Left renal cortex interstitium (tissue), 4 donors: ENCODE data around the gene COBL. TPM values are rescaled to one million over a fixed set of nuclear protein-coding genes. Genes with fewer than 3 reads are reported as not detected.

ENCODE experiments used
- DNase-seq, 4 donors: peaks; one replicate each; pipeline ENCODE4 v3.0.0-alpha.2; 2013; ENCODE audit warnings: low read depth in 4 of 4, low spot score in 2 of 4, missing footprints in 1 of 4
- polyA plus RNA-seq, 4 donors: library from polyadenylated mRNA; unstranded; fragments of 120-200 nt; gene quantifications; one replicate each; pipeline ENCODE4 v1.2.1, GENCODE V29; 2013; ENCODE audit not compliant: insufficient read length in 4 of 4

Gene COBL
- polyA plus RNA-seq, 4 donors = 13.4 to 19.3 (median 17.3) TPM

- no peak for DNase-seq
Observed at GRCh38 chr7:51128545-51129435, 187.8 kb downstream of the COBL start.

GRCh38 chr7:51127618-51127904 is 189.0 kb downstream of the COBL start:
- no peak for DNase-seq

DNA sequence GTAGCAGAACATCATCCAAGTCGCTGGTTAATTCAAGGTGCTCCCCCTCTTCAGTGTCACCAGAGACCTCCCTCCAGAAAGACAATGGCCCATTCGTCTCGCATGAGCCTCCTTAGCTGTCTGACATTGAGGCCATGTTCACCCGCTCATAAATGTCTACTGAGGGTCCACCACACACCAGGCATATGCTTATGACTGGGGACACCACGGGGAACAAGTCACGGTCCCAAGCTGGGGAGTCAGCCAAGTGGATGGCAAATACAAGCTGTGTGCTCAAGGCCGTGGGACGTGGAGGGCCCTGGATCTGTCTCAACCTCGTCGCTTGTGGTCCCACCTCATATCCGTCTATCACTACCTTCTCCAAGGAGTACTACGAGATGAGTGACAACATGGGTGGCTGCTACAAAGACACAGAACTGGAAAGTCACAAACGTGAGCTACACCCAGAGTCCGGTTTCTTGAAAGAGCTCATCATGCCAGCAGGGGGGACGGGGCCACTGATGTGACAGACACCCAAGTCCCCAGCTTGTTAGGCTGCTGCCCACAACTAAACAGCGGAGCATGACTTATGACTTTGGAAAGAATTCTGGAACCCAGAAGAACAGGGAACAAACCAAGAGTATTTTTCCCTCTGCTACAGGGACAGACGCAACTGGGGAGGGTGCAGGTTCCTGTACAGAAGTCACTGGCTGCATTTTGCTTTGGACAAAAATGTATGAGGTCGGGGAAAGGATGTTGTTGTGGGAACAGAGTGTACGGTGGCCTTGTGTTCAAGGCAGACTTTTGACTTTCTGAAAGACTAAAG is 189.6 kb downstream of the COBL start:
- no peak for DNase-seq

DNA sequence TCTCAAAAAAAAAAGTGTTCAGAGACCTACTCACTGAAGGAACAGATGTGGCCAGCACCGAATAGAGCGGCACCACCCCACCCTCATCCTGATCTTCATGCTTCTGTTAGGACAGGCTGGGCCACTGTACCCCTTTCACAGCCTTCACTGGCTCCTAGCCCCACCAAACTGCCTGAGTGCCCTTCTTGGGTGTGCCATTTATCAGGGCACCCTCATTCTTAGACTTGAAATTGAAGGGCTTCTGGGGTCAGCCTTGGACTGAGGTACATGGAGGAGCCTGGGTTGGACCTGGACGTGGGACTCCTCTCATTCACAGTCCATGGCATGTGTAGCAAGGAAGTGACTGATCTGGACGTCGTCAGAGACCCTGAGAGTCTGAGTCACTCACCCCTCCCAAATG is 190.3 kb downstream of the COBL start:
- DNase-seq = no peak

- no peak for DNase-seq
Observed at GRCh38 chr7:51124321-51124720, 192.3 kb downstream of the COBL start.

GRCh38 chr7:51123322-51124019 is 193.1 kb downstream of the COBL start:
- DNase-seq = no peak

GRCh38 chr7:51121931-51122425 is 194.6 kb downstream of the COBL start:
- DNase-seq = peak in 2 of 4 donors; percentile 10 to 13

DNA sequence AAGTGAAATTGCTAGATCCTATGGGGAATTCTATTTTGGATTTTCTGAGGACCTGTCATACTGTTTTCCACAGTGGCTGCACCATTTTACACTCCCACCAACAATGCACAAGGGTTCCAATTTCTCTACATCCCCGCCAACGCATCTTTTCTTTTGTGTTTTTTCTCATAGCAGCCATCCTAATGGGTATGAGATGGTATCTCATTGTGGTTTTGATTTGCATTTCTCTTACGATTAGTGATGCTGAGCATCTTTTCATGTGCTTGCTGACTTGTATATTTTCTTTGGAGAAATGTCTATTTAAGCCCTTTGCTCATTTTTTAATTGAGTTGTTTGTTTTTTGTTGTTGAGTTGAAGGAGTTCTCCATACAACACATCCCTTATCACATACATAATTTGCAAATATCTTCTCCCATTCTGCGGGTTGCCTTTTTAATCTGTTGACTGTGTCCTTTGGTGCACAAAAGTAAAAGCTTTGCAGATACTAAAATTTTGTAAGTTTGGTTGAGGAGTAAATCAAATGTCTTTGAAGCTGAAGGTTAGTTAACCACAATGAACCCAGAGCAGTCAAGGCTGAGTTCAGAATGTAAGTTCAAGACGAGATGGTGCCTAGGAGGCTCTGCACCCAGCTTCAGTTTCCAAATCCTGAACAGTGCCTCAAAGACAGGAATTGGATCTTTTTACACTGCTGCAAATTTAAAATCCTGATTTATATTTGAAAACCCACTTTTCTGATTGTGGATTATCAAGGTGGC is 195.4 kb downstream of the COBL start:
- no peak for DNase-seq

DNA sequence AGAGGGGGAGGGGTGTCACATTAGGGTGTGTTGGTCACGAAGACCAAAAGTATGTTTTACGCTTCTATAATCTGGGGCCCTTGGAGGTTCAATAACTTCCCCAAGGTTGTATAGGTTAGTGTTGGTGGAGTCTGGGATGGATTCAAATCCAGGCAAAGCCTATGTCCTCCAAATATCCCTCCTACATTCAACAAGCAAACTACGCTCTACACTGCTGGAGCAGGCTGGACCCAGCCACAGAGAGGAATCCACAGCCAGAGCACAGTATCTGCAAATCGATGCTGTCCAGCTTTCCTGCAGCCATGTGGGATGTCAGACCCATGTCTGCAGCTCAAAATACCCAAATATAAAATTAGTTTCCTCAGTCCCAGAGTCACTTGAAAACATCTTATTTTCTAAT is 198.0 kb downstream of the COBL start:
- no peak for DNase-seq

DNA sequence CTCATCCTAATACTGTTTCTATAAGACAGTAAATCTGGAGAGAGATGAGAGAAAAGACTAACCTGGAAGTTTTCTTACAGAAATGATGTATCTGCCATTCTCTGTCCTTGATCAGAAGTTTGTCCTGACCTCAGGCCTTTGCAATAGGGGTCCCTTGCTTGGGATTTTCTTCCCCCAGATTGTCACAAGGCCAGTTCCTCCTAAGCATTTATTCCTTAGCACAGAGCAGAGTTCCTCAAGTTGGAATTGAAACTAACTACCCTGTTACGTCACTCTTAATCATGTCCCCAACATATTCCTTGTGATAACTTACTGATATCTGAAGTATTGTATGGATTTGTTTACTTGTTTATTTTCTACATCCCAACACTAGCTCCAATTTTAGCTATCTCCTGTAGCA is 202.1 kb downstream of the COBL start:
- DNase-seq = no peak

- DNase-seq = no peak
Observed at GRCh38 chr7:51113962-51114361, 202.6 kb downstream of the COBL start.

- no peak for DNase-seq
Observed at GRCh38 chr7:51113560-51113959, 203.0 kb downstream of the COBL start.

- no peak for DNase-seq
Observed at GRCh38 chr7:51111241-51111940, 205.2 kb downstream of the COBL start.

GRCh38 chr7:51108134-51108533 is 208.5 kb downstream of the COBL start:
- DNase-seq = no peak

DNA sequence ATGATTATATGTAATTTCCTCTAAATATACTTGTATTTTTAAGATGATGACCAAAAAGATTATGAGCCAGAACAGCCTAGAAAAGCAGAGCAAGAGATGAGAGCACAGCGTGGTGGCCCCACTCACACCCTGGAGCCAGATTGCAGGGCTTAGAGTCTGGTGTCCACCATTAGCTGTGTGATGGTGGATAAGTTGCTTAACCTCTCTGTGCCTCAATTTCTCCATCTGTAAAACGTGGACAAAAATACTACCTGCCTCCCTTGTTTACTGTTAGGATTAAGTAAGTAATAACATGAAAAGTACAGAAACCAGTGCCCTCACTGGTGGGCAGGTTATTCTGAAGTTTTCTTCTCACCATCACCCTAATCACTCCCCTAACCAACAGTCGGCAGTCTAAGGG is 212.3 kb downstream of the COBL start:
- no peak for DNase-seq

DNA sequence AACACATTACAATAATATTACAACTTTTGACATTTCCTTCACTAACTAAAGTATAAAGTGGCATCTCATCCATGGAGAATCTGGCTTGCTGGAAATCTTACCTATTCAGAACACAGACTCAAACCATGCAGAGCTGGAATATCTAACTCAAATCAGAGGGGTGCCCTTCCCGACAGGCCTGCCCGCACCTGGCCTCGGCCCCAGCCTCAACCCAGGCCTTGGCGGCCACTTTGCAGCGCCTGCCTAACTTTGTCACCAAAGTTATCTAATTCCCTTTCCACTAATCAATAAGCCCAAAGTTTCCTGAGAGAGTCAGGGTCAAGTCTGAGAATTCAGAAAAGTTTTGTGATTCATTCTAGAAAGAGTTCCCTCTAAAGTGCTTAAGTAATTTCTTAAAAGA is 212.9 kb downstream of the COBL start:
- DNase-seq = no peak

GRCh38 chr7:51102828-51103227 is 213.8 kb downstream of the COBL start:
- DNase-seq = no peak

DNA sequence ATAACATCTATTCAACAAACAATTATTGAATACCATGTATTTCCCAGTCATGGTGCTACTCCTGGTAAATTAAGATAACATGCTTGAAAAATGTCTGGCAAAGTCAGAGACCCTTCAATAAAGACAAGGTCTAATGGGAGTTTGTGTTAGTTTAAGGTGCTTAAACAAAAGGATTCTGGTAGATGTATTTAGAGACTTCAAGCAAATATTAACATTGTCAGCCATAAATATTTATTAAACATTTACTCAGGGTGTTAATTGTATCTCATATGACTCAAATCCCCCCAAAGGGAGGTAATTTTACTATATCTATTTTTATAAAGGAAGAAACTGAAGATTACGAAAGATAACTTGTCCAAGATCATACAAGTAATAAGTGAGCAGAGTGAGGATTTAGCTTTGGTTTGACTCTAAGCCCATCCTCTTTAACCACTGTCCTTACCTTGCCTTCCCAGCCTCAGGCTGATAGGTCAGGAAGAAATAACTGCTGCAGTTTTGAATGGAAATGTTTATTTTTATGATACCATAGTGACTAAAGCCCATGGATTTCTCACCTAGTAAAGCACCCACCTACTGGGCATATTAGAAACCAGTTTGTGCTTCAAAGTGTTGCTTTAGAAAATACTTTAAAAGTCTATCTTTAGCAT is 215.4 kb downstream of the COBL start:
- no peak for DNase-seq

DNA sequence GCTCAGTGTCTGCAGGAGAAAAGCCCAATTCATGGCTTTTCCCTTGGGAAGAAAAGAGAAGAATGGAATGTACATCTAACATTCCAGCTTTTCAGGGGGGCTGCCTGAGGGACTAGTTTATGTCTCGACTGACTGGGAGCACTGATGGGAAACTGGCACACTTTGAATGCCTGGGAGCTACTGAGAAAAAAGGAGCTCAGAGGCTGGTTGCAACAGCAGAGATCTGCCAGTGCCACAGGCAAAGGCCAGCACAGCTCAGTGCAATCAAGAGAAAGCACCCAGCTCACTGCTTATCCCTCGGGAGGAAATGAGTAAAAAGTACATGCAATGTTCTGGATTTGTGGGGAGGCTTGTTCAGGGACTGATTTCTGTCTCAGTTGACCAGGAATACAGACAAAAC is 226.2 kb downstream of the COBL start:
- no peak for DNase-seq
